PC-9 (cell line): ENCODE results near the gene PALLD.

Experiments
- EZH2 ChIP-seq: fragments of 200-600 bp; sonication (generic); IDR thresholded peaks from 2 replicates; pipeline ENCODE4 v1.8.0; 2017; ENCODE audit warnings: antibody characterized with exemption, low read depth
- TF ChIP-seq, protein P1 (sequence below): fragments of 200-600 bp; sonication (generic); conservative IDR thresholded peaks from 2 replicates; pipeline ENCODE4 v1.6.1; 2017; ENCODE audit warnings: mixed run types, antibody characterized with exemption, mild to moderate bottlenecking, moderate library complexity

DNA sequence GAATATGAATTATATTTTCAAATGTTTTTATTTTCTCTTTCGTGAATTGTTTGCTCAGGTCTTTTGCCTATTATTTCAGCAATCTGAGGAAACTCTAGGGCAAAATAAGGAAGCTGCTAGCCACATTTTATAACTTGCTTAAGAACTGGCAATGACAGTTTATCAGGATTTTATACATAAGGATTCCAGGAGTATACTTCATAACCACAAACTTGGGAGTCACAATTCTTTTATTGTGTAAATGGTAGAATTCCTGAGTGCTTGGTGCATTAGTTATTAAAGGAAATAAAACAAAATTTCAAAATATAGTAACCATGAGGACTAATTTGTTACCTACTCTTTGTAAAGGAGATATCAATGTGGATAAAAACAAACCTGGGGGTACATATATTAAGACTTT lies 54.4 kb downstream of the PALLD start:
- TF ChIP-seq, protein P1, sequence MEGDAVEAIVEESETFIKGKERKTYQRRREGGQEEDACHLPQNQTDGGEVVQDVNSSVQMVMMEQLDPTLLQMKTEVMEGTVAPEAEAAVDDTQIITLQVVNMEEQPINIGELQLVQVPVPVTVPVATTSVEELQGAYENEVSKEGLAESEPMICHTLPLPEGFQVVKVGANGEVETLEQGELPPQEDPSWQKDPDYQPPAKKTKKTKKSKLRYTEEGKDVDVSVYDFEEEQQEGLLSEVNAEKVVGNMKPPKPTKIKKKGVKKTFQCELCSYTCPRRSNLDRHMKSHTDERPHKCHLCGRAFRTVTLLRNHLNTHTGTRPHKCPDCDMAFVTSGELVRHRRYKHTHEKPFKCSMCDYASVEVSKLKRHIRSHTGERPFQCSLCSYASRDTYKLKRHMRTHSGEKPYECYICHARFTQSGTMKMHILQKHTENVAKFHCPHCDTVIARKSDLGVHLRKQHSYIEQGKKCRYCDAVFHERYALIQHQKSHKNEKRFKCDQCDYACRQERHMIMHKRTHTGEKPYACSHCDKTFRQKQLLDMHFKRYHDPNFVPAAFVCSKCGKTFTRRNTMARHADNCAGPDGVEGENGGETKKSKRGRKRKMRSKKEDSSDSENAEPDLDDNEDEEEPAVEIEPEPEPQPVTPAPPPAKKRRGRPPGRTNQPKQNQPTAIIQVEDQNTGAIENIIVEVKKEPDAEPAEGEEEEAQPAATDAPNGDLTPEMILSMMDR = no peak
- TF ChIP-seq EZH2 = no peak
